ENCODE data around the gene PIM1. TPM values are rescaled to one million over a fixed set of nuclear protein-coding genes. Genes with fewer than 3 reads are reported as not detected.
A peak's percentile ranks its signal among the peaks of the same experiment; 100 is the strongest.

The PIM1 gene
- total and polyA plus RNA-seq, 9 of the 15 experiments (the other 6 are each of a cell fraction or from before 2014, with no cell fraction given) = 19.0 to 789 (median 212) TPM

- Histone ChIP-seq H3K9ac (ENCODE audit: insufficient read depth in 1 of 2, low read depth in 2 of 2, low read length in 2 of 2) (no peak overlapping the region), H3K9me1 (ENCODE audit: control insufficient read depth, insufficient read depth, low read length) (no peaks in the 10 kb centered on the region), H3K9me3 (replicated peaks; ENCODE audit: control insufficient read depth, insufficient read depth, low read depth, low read length) (no peaks in the 10 kb centered on the region), H4K20me1 (replicated peaks; ENCODE audit: control insufficient read depth, insufficient read depth, low read length) (no peaks in the 10 kb centered on the region), H2AFZ (ENCODE audit: low read depth, low read length) (no peak overlapping the region; the same call in 1 of the 2 replicates), H3K4me3 (no peak overlapping the region), H3K27me3 (ENCODE audit: control insufficient read depth in 2 of 2, insufficient read depth in 2 of 2, low read length in 2 of 2) (no peaks in the 10 kb centered on the region), H3K36me3 (ENCODE audit: control insufficient read depth, insufficient read depth, low read length) (no peaks in the 10 kb centered on the region), H3K4me2 (ENCODE audit: insufficient read depth, low read length) (no peak overlapping the region), H3K4me1 (replicated peaks in 1 of 2; ENCODE audit: control insufficient read depth in 2 of 2, insufficient read depth in 2 of 2, low read length in 2 of 2) (peaks cover 23 to 28% of the 10 kb centered on the region in 2 experiments), H3K27ac (ENCODE audit: extremely low read depth, low read depth, low read length) (no peak overlapping the region), H3K79me2 (ENCODE audit: control insufficient read depth, insufficient read depth, low read length) (no peaks in the 10 kb centered on the region)
- no peak for FAIRE-seq
- POLR2A ChIA-PET = interaction anchor here (0.6 to 1.6 kb wide), 4 partner anchors 8 to 154 kb away, joined by 3 to 6 read pairs (median 4); no protein-coding TSS in a partner anchor
- intact Hi-C loops (cut with micrococcal nuclease) = no loop called here
- CTCF ChIA-PET (ENCODE audit: low intra/inter-chr PET ratio) = no interaction called here
- 68% methylated on average over 8 of the region's 9 CpGs for WGBS (ENCODE audit: insufficient coverage, low coverage, missing lambda C conversion rate)
- no peak for ATAC-seq
- in situ Hi-C loops (cut with MboI) = no loop called here
- no peak for DNase-seq (ENCODE audit: extremely low read depth in 1 of 4, low spot score in 3 of 4)
- BruUV-seq (replicated peaks) = no TSS peak
- peak in 1 of 2 experiments; percentile 50 for TF ChIP-seq AFF1 (IDR thresholded peaks at IDR 0.05; ENCODE audit: low read depth in 1 of 2, partially characterized antibody in 2 of 2)
- TF ChIP-seq CEBPB (tag; IDR thresholded peaks at IDR 0.05) = 0 out of 2 replicates have a peak, but pooled peaks have one; percentile 38
- TF ChIP-seq, protein P1, sequence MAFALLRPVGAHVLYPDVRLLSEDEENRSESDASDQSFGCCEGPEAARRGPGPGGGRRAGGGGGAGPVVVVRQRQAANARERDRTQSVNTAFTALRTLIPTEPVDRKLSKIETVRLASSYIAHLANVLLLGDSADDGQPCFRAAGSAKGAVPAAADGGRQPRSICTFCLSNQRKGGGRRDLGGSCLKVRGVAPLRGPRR (CRISPR knock-in tag; IDR thresholded peaks at IDR 0.05) = no peak
- 0 out of 4 replicates have a peak, but pooled peaks of 1 of the 2 experiments have one; percentile 25 for TF ChIP-seq ARNT (IDR thresholded peaks at IDR 0.05)
- no peak for TF ChIP-seq L3MBTL2 (IDR thresholded peaks at IDR 0.05)
- peak; percentile 40; the same call in 1 of the 2 replicates for TF ChIP-seq ZNF384 (IDR thresholded peaks at IDR 0.05; ENCODE audit: low read depth, low read length)
Observed at GRCh38 chr6:37135835-37136694, 33.9 kb upstream of the PIM1 start.
